Thyroid gland (tissue), 4 donors: ENCODE data around the gene SNX24.

Source experiments
- CTCF ChIP-seq, 6 experiments: fragments of 200-600 bp in 3 of 6; fragments of 450-650 bp in 3 of 6; sonication (generic) in 3 of 6; IDR thresholded peaks; one replicate each; pipeline ENCODE4 v1.5.1; 2016 to 2019; ENCODE audit warnings: antibody characterized with exemption in 6 of 6, mild to moderate bottlenecking in 2 of 6, inconsistent platforms in 1 of 6, moderate library complexity in 1 of 6
- POLR2A ChIP-seq, 2 donors: fragments of 450-650 bp; IDR thresholded peaks; one replicate each; pipeline ENCODE4 v1.6.1; 2017; ENCODE audit warnings: antibody characterized with exemption in 2 of 2, mild to moderate bottlenecking in 2 of 2, moderate library complexity in 1 of 2

DNA sequence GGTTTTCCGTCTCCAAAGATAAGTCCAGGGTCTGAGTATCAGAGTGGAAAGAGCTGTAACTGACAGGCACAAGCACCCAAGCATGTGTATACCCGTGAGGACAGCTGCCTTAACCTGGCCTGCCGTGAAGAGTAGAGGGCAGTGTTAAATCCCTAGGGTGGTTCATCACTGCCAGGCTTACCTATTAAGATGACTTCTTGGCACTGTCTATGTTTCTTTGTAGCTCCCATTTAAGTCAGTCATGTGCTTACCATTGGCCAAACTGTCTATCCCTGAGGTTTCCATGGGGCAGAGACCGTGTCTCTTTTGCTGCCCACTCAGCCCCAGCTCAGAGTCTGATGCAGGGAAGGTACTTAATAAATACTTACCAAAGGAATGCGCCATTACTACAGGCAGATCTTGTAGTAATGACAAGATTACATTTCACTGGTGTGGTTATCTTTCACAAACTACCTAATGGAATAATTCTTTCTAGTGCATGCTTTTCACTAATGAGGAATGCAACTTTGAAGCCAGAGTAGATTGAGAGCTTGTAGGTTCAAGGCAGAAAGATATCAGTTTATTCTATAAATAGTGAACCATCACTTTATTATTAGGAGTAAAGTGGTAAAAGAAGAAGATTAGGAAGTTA, 64.2 kb downstream of the SNX24 start:
- TF ChIP-seq CTCF (IDR thresholded peaks at IDR 0.05) (no peak), POLR2A (IDR thresholded peaks at IDR 0.05) (peak in 1 of 2 donors; percentile 62)
